ENCODE measurements around the gene ARHGAP15.

ARHGAP15 gene

DNA sequence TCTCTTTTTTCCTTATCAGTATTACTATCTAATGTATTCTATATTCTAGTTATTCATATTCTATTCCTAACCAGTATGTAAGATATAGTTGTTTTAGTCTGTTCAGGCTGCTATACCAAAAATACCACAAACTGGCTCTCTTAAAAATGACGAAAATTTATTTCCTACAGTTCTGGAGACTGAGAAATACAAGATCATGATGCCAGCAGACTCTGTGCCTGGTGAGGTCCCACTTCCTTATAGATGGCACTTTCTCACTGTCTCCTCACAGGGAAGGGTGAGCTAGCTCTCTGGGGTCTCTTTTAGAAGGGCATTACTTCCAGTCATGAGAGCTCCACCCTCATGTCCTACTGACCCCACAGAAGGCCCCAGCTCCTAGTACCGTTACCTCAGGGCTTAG lies 4.8 kb upstream of the ARHGAP15 start:
- TF ChIP-seq, protein P1, sequence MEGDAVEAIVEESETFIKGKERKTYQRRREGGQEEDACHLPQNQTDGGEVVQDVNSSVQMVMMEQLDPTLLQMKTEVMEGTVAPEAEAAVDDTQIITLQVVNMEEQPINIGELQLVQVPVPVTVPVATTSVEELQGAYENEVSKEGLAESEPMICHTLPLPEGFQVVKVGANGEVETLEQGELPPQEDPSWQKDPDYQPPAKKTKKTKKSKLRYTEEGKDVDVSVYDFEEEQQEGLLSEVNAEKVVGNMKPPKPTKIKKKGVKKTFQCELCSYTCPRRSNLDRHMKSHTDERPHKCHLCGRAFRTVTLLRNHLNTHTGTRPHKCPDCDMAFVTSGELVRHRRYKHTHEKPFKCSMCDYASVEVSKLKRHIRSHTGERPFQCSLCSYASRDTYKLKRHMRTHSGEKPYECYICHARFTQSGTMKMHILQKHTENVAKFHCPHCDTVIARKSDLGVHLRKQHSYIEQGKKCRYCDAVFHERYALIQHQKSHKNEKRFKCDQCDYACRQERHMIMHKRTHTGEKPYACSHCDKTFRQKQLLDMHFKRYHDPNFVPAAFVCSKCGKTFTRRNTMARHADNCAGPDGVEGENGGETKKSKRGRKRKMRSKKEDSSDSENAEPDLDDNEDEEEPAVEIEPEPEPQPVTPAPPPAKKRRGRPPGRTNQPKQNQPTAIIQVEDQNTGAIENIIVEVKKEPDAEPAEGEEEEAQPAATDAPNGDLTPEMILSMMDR (conservative IDR thresholded peaks at IDR 0.05; ENCODE audit: low read depth, low read length), result no peak
- H3K4me3 ChIP-seq (ENCODE audit: low read depth, low read length), result no peak overlapping the region
- no peak for DNase-seq (ENCODE audit: low read depth)

DNA sequence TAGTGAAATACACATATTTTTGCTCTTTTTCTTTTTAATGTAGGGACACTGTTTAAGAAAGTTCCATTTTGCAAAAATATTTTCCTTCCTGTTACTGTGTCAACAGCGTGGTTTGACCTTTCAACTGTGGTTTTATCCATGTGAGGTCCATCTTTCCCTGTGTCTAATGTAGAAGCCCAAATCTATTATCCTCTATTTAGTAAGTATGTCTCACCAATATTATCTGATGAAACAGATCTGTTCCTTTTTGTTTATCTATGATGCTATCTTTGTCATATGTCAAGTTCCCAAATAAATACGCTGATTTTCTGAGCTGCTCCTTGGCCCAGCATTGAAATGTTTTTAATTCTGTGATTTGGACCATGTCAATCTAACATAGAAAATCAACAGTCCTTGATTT lies 3.5 kb upstream of the ARHGAP15 start:
- no peak overlapping the region for H3K4me3 ChIP-seq (ENCODE audit: low read depth, low read length)
- TF ChIP-seq, protein P1 (conservative IDR thresholded peaks at IDR 0.05; ENCODE audit: low read depth, low read length), result no peak
- peak; percentile 31 for DNase-seq (ENCODE audit: low read depth)

- no peak for DNase-seq (ENCODE audit: low read depth)
- no peak overlapping the region for H3K4me3 ChIP-seq (ENCODE audit: low read depth, low read length)
- TF ChIP-seq, protein P1 (conservative IDR thresholded peaks at IDR 0.05; ENCODE audit: low read depth, low read length), result no peak
Observed at GRCh38 chr2:143132355-143132754, 3.1 kb downstream of the ARHGAP15 start.

GRCh38 chr2:143133783-143134182 lies 4.6 kb downstream of the ARHGAP15 start:
- no peak for DNase-seq (ENCODE audit: low read depth)
- TF ChIP-seq, protein P1 (conservative IDR thresholded peaks at IDR 0.05; ENCODE audit: low read depth, low read length), result no peak
- H3K4me3 ChIP-seq (ENCODE audit: low read depth, low read length), result no peak overlapping the region

GRCh38 chr2:143138292-143138691 lies 9.1 kb downstream of the ARHGAP15 start:
- no peak for DNase-seq (ENCODE audit: low read depth)
- H3K4me3 ChIP-seq (ENCODE audit: low read depth, low read length), result no peak overlapping the region
- TF ChIP-seq, protein P1 (conservative IDR thresholded peaks at IDR 0.05; ENCODE audit: low read depth, low read length), result no peak

- H3K4me3 ChIP-seq (ENCODE audit: low read depth, low read length), result no peak overlapping the region
- no peak for DNase-seq (ENCODE audit: low read depth)
- TF ChIP-seq, protein P1 (conservative IDR thresholded peaks at IDR 0.05; ENCODE audit: low read depth, low read length), result no peak
Observed at GRCh38 chr2:143139835-143140393, 10.7 kb downstream of the ARHGAP15 start.

DNA sequence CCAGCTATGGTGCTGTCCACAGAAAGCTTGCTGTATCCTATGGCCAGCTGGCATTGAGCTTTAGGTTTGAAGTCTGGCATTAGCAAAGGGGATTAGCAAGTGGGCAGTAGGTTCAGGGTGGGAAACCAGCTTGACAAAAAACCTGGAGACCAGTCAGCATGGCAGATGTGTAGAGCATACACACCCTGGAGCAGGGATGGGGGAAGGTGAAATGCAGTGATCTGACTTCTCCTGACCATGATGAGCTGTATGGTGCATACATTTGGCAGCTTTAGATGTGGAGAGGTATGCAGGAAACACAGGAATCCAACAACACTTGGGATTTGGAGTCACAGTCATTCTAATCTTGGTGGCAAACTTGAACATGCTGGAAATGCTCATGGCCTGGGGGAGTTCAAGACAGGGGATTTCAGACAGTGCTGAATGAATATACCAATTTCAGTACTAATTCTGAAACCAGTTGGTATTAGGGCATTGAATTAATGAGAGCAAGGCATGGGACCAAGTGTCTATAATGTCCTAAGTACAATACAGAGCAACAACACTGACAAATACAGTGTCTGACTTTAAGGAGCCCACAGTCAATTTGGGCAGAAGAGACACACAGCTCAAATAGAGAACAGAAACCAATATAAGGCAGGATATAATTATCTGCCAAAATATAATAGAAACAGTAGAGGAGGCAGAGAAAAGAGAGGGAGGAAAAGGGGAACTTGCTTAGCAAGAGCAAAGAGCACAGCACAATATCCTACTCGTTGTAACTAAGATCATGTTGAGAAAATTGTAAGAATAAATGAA lies 11.8 kb downstream of the ARHGAP15 start:
- no peak overlapping the region for H3K4me3 ChIP-seq (ENCODE audit: low read depth, low read length)
- TF ChIP-seq, protein P1 (conservative IDR thresholded peaks at IDR 0.05; ENCODE audit: low read depth, low read length), result no peak
- DNase-seq (ENCODE audit: low read depth), result no peak

All from choroid plexus epithelial cell (primary cell).